CD8-positive, alpha-beta memory T cell (primary cell): ENCODE measurements around the gene SPRYD4. TPM values are rescaled to one million over a fixed set of nuclear protein-coding genes. Genes with fewer than 3 reads are reported as not detected.
"Not testable (repeated sequence)": the region's sequence is repeated elsewhere in the genome, so short reads cannot be mapped to it uniquely, and the experiment has no call there.

Experiments used
- CTCF ChIA-PET: fragments of 350-600 bp; sonication (Branson Sonifier 250); formaldehyde crosslinking; loops from one replicate; lab custom pipeline; 2021; ENCODE audit warnings: antibody characterized with exemption; lab: Charles Lee
- POLR2A ChIA-PET: fragments of 350-600 bp; sonication (Branson Sonifier 250); formaldehyde crosslinking; loops from one replicate; lab custom pipeline; 2021; ENCODE audit warnings: antibody characterized with exemption; lab: Charles Lee
- DNase-seq, 5 donors: peaks; one replicate each; pipeline versions ENCODE4 v3.0.0 to v3.0.0-alpha.2; 2020 to 2022; ENCODE audit warnings: mixed read lengths in 1 of 5
- H3K27ac ChIP-seq: one replicate; pipeline ENCODE4 v1.7.0; 2013; ENCODE audit warnings: low read depth, mild to moderate bottlenecking, low read length, moderate library complexity
- H3K27me3 ChIP-seq: 2 replicates; pipeline ENCODE4 v1.7.0; 2013; ENCODE audit warnings: low read length, mild to moderate bottlenecking; ENCODE audit not compliant: insufficient read depth, poor library complexity, severe bottlenecking
- H3K36me3 ChIP-seq: 2 replicates; pipeline ENCODE4 v1.7.0; 2013; ENCODE audit warnings: mild to moderate bottlenecking, low read length, moderate library complexity; ENCODE audit not compliant: insufficient read depth
- H3K4me1 ChIP-seq: 2 replicates; pipeline ENCODE4 v1.7.0; 2013; ENCODE audit warnings: mild to moderate bottlenecking, low read length, moderate library complexity; ENCODE audit not compliant: insufficient read depth
- H3K4me3 ChIP-seq: 2 replicates; pipeline ENCODE4 v1.7.0; 2013; ENCODE audit warnings: mild to moderate bottlenecking, low read length
- H3K9me3 ChIP-seq: 2 replicates; pipeline ENCODE4 v1.7.0; 2013; ENCODE audit warnings: mild to moderate bottlenecking, low read length
- H3K27ac Mint-ChIP-seq, 8 donors: one replicate each; pipeline ENCODE4 v1.8.0; 2020 to 2021; ENCODE audit warnings: mixed read lengths in 8 of 8, mild to moderate bottlenecking in 6 of 8, inconsistent platforms in 3 of 8, moderate library complexity in 3 of 8
- H3K27me3 Mint-ChIP-seq, 2 donors: one replicate each; pipeline ENCODE4 v1.8.0; 2020 to 2021; ENCODE audit warnings: mixed read lengths in 2 of 2, mild to moderate bottlenecking in 1 of 2, moderate library complexity in 1 of 2
- H3K36me3 Mint-ChIP-seq, 3 donors: one replicate each; pipeline ENCODE4 v1.8.0; 2020 to 2021; ENCODE audit warnings: mixed read lengths in 3 of 3, inconsistent platforms in 1 of 3, mild to moderate bottlenecking in 1 of 3
- H3K4me1 Mint-ChIP-seq, 3 donors: one replicate each; pipeline ENCODE4 v1.8.0; 2020 to 2021; ENCODE audit warnings: mixed read lengths in 3 of 3, inconsistent platforms in 1 of 3, mild to moderate bottlenecking in 1 of 3
- H3K4me3 Mint-ChIP-seq, 7 donors: one replicate each; pipeline ENCODE4 v1.8.0; 2020 to 2021; ENCODE audit warnings: mixed read lengths in 7 of 7, mild to moderate bottlenecking in 6 of 7, moderate library complexity in 4 of 7, inconsistent platforms in 2 of 7
- H3K9me3 Mint-ChIP-seq, 5 donors: one replicate each; pipeline ENCODE4 v1.8.0; 2020 to 2022; ENCODE audit warnings: mixed read lengths in 5 of 5, mild to moderate bottlenecking in 3 of 5, moderate library complexity in 2 of 5, inconsistent platforms in 1 of 5
- polyA plus RNA-seq: library from polyadenylated mRNA; unstranded; fragments of 300-500 nt; fragmentation: Illumina TruSeq; gene quantifications from one replicate; pipeline ENCODE4 v1.2.3, GENCODE V29; 2021
- total RNA-seq, 2 experiments: library from RNA; stranded (reverse); gene quantifications; one replicate each; pipeline ENCODE4 v1.2.3, GENCODE V29; 2021

SPRYD4 gene
- total and polyA plus RNA-seq, 3 experiments from 2014 or later = 1.1 to 3.9 (median 3.7) TPM

- H3K9me3 Mint-ChIP-seq, POLR2A ChIA-PET, H3K4me1 ChIP-seq, H3K36me3 Mint-ChIP-seq, H3K4me3 Mint-ChIP-seq, DNase-seq, H3K9me3 ChIP-seq, H3K4me1 Mint-ChIP-seq, H3K27ac Mint-ChIP-seq, H3K27me3 ChIP-seq, H3K27ac ChIP-seq, H3K4me3 ChIP-seq, H3K36me3 ChIP-seq: not testable (repeated sequence)
- peaks cover 3 to 13% of the 10 kb centered on the region in 2 donors for H3K27me3 Mint-ChIP-seq
- CTCF ChIA-PET = interaction anchor here (0.8 to 3.3 kb wide), 24 partner anchors 9 to 487 kb away, joined by 3 to 18 read pairs (median 4); partner anchors contain the start of gene NACA
Measured at GRCh38 chr12:56514014-56514318, 45.6 kb downstream of the SPRYD4 start.

GRCh38 chr12:56517854-56518253, 49.5 kb downstream of the SPRYD4 start:
- Histone ChIP-seq H3K9me3 (no peaks in the 10 kb centered on the region), H3K4me1 (peaks cover 27% of the 10 kb centered on the region), H3K27ac (no peak overlapping the region), H3K36me3 (no peaks in the 10 kb centered on the region), H3K4me3 (no peak overlapping the region), H3K27me3 (no peaks in the 10 kb centered on the region)
- POLR2A ChIA-PET = no interaction called here
- Mint-ChIP-seq H3K27me3 (peaks cover 0 to 3% of the 10 kb centered on the region in 2 donors), H3K4me1 (peaks cover 16 to 32% (median 22%) of the 10 kb centered on the region in 3 donors), H3K9me3 (no peaks in the 10 kb centered on the region), H3K27ac (no peak overlapping the region), H3K36me3 (no peaks in the 10 kb centered on the region), H3K4me3 (no peak overlapping the region)
- CTCF ChIA-PET = interaction anchor here (1.6 kb wide), 1 partner anchor 57 kb away, joined by 3 read pairs; no protein-coding TSS in a partner anchor
- DNase-seq = no peak

- Histone ChIP-seq H3K9me3 (no peaks in the 10 kb centered on the region), H3K27me3 (no peaks in the 10 kb centered on the region), H3K4me3 (no peak overlapping the region), H3K27ac (no peak overlapping the region), H3K36me3 (no peaks in the 10 kb centered on the region), H3K4me1 (peaks cover 29% of the 10 kb centered on the region)
- Mint-ChIP-seq H3K36me3 (no peaks in the 10 kb centered on the region), H3K27ac (no peak overlapping the region), H3K9me3 (no peaks in the 10 kb centered on the region), H3K27me3 (peaks cover 0 to 3% of the 10 kb centered on the region in 2 donors), H3K4me3 (peak overlapping the region in 1 of 7 donors; percentile 54), H3K4me1 (peaks cover 19 to 36% (median 23%) of the 10 kb centered on the region in 3 donors)
- no peak for DNase-seq
- CTCF ChIA-PET = no interaction called here
- POLR2A ChIA-PET = no interaction called here
Measured at GRCh38 chr12:56518570-56518969, 50.2 kb downstream of the SPRYD4 start.

GRCh38 chr12:56520048-56520447, 51.7 kb downstream of the SPRYD4 start:
- Mint-ChIP-seq H3K36me3 (no peaks in the 10 kb centered on the region), H3K9me3 (no peaks in the 10 kb centered on the region), H3K4me1 (peaks cover 22 to 37% (median 23%) of the 10 kb centered on the region in 3 donors), H3K4me3 (no peak overlapping the region), H3K27me3 (peaks cover 0 to 3% of the 10 kb centered on the region in 2 donors), H3K27ac (peak overlapping the region in 2 of 8 donors; percentile 6 to 55)
- Histone ChIP-seq H3K4me1 (peaks cover 29% of the 10 kb centered on the region), H3K4me3 (no peak overlapping the region), H3K36me3 (no peaks in the 10 kb centered on the region), H3K27me3 (no peaks in the 10 kb centered on the region), H3K9me3 (no peaks in the 10 kb centered on the region), H3K27ac (no peak overlapping the region)
- POLR2A ChIA-PET = no interaction called here
- no peak for DNase-seq
- CTCF ChIA-PET = no interaction called here

GRCh38 chr12:56520506-56520905, 52.1 kb downstream of the SPRYD4 start:
- Mint-ChIP-seq H3K27me3 (peaks cover 0 to 3% of the 10 kb centered on the region in 2 donors), H3K9me3 (no peaks in the 10 kb centered on the region), H3K4me3 (peak overlapping the region in 5 of 7 donors; percentile 38 to 94 (median 52)), H3K4me1 (peaks cover 22 to 37% (median 23%) of the 10 kb centered on the region in 3 donors), H3K27ac (peak overlapping the region in 3 of 8 donors; percentile 6 to 85 (median 55)), H3K36me3 (no peaks in the 10 kb centered on the region)
- Histone ChIP-seq H3K9me3 (no peaks in the 10 kb centered on the region), H3K4me1 (peaks cover 29% of the 10 kb centered on the region), H3K27me3 (no peaks in the 10 kb centered on the region), H3K4me3 (no peak overlapping the region), H3K36me3 (no peaks in the 10 kb centered on the region), H3K27ac (no peak overlapping the region)
- DNase-seq = no peak
- CTCF ChIA-PET = interaction anchor here (1.6 kb wide), 1 partner anchor 13 kb away, joined by 4 read pairs; no protein-coding TSS in a partner anchor
- POLR2A ChIA-PET = interaction anchor here (1.1 kb wide), 1 partner anchor 109 kb away, joined by 6 read pairs; no protein-coding TSS in a partner anchor

GRCh38 chr12:56521209-56521589, 52.8 kb downstream of the SPRYD4 start:
- peak overlapping the region; percentile 88 to 95 (median 91) for H3K4me3 Mint-ChIP-seq
- CTCF ChIA-PET = interaction anchor here (1.0 to 3.1 kb wide), 6 partner anchors 14 to 60 kb away, joined by 3 to 13 read pairs (median 5); no protein-coding TSS in a partner anchor
- H3K4me1 ChIP-seq = peaks cover 29% of the 10 kb centered on the region
- H3K27me3 ChIP-seq = no peaks in the 10 kb centered on the region
- no peaks in the 10 kb centered on the region for H3K36me3 Mint-ChIP-seq
- DNase-seq = no peak
- H3K9me3 Mint-ChIP-seq = no peaks in the 10 kb centered on the region
- H3K27ac Mint-ChIP-seq = peak overlapping the region in 4 of 8 donors; percentile 55 to 96 (median 82)
- H3K27ac ChIP-seq = no peak overlapping the region
- peak overlapping the region; percentile 63 for H3K4me3 ChIP-seq
- H3K36me3 ChIP-seq = no peaks in the 10 kb centered on the region
- H3K4me1 Mint-ChIP-seq = peaks cover 22 to 37% (median 23%) of the 10 kb centered on the region in 3 donors
- H3K27me3 Mint-ChIP-seq = peaks cover 0 to 3% of the 10 kb centered on the region in 2 donors
- POLR2A ChIA-PET = interaction anchor here (0.6 to 1.6 kb wide), 8 partner anchors 19 to 236 kb away, joined by 3 to 6 read pairs (median 4); partner anchors contain the start of gene STAT2
- H3K9me3 ChIP-seq = no peaks in the 10 kb centered on the region

GRCh38 chr12:56521590-56522371, 53.4 kb downstream of the SPRYD4 start, which contains the start of gene RBMS2:
Gene RBMS2, plus strand, starts transcription at chr12:56521820. Its CDS starts 204 bp downstream, at chr12:56522024.
- Histone ChIP-seq H3K36me3 (no peaks in the 10 kb centered on the region), H3K9me3 (no peaks in the 10 kb centered on the region), H3K4me3 (peak within 1 kb of the TSS; percentile 63), H3K4me1 (peaks cover 29% of the 10 kb centered on the region), H3K27me3 (no peaks in the 10 kb centered on the region), H3K27ac (peak within 1 kb of the TSS; percentile 32)
- no peaks in the 10 kb centered on the region for H3K36me3 Mint-ChIP-seq
- peaks cover 0 to 3% of the 10 kb centered on the region in 2 donors for H3K27me3 Mint-ChIP-seq
- H3K9me3 Mint-ChIP-seq = no peaks in the 10 kb centered on the region
- peak within 1 kb of the TSS; percentile 88 to 95 (median 91) for H3K4me3 Mint-ChIP-seq
- DNase-seq = peak; percentile 17 to 68 (median 50)
- peak within 1 kb of the TSS; percentile 79 to 96 (median 92) for H3K27ac Mint-ChIP-seq
- ChIA-PET CTCF (interaction anchor here (0.8 to 3.1 kb wide), 9 partner anchors 8 to 59 kb away, joined by 3 to 13 read pairs (median 5); no protein-coding TSS in a partner anchor), POLR2A (interaction anchor here (0.6 to 1.6 kb wide), 8 partner anchors 19 to 235 kb away, joined by 3 to 6 read pairs (median 4); partner anchors contain the start of gene STAT2)
- peaks cover 22 to 37% (median 23%) of the 10 kb centered on the region in 3 donors for H3K4me1 Mint-ChIP-seq
